HepG2 (cell line): ENCODE data around the gene HSF2BP. TPM values are rescaled to one million over a fixed set of nuclear protein-coding genes. Genes with fewer than 3 reads are reported as not detected.
A peak's percentile ranks its signal among the peaks of the same experiment; 100 is the strongest.

ENCODE experiments used
- AFF4 ChIP-seq: sonication (generic); formaldehyde crosslinking; IDR thresholded peaks from 2 replicates; pipeline ENCODE4 v1.4.0; 2020; ENCODE audit warnings: missing genetic modification reagents
- CHCHD3 ChIP-seq: sonication (generic); formaldehyde crosslinking; IDR thresholded peaks from 2 replicates; pipeline ENCODE4 v1.8.0; 2022; ENCODE audit warnings: mild to moderate bottlenecking, missing genetic modification reagents, moderate library complexity
- CREM ChIP-seq, 2 experiments: sonication (generic) in 1 of 2; formaldehyde crosslinking in 1 of 2; IDR thresholded peaks; 2 replicates each; pipeline versions ENCODE4 v1.4.0 to v1.6.1; 2016 to 2020; ENCODE audit warnings: antibody characterized with exemption in 1 of 2, mild to moderate bottlenecking in 1 of 2, missing genetic modification reagents in 1 of 2
- ELF3 ChIP-seq: IDR thresholded peaks from 2 replicates; pipeline ENCODE4 v1.6.1; 2016; ENCODE audit warnings: missing genetic modification reagents, missing compliant biosample characterization
- GTF2F1 ChIP-seq: fragments of 150-350 bp; IDR thresholded peaks from 2 replicates; pipeline ENCODE4 v1.6.1; 2014; ENCODE audit warnings: low read length
- MEIS2 ChIP-seq: sonication (generic); formaldehyde crosslinking; IDR thresholded peaks from 2 replicates; pipeline ENCODE4 v1.9.0; 2021; ENCODE audit warnings: mild to moderate bottlenecking, missing genetic modification reagents
- MIER2 ChIP-seq: IDR thresholded peaks from 2 replicates; pipeline ENCODE4 v1.6.1; 2016; ENCODE audit warnings: missing biosample characterization, missing genetic modification reagents
- MYC ChIP-seq: sonication (generic); formaldehyde crosslinking; IDR thresholded peaks from 2 replicates; pipeline ENCODE4 v1.9.0; 2021; ENCODE audit warnings: missing genetic modification reagents, borderline replicate concordance
- NFKB2 ChIP-seq: sonication (generic); formaldehyde crosslinking; IDR thresholded peaks from 2 replicates; pipeline ENCODE4 v1.4.0; 2020; ENCODE audit warnings: missing genetic modification reagents, borderline replicate concordance
- PHF21A ChIP-seq: sonication (generic); formaldehyde crosslinking; IDR thresholded peaks from 2 replicates; pipeline ENCODE4 v1.5.0; 2020; ENCODE audit warnings: mild to moderate bottlenecking, missing genetic modification reagents
- RELA ChIP-seq: sonication (generic); formaldehyde crosslinking; IDR thresholded peaks from 2 replicates; pipeline ENCODE4 v1.4.0; 2020; ENCODE audit warnings: missing genetic modification reagents
- SNAPC4 ChIP-seq: sonication (generic); formaldehyde crosslinking; IDR thresholded peaks from 2 replicates; pipeline ENCODE4 v1.4.0; 2020; ENCODE audit warnings: mild to moderate bottlenecking, missing genetic modification reagents
- TARDBP ChIP-seq: sonication (generic); formaldehyde crosslinking; IDR thresholded peaks from 2 replicates; pipeline ENCODE4 v1.8.0; 2022; ENCODE audit warnings: mild to moderate bottlenecking, missing genetic modification reagents
- ZMYM3 ChIP-seq: sonication (generic); formaldehyde crosslinking; IDR thresholded peaks from 2 replicates; pipeline ENCODE4 v1.5.1; 2020; ENCODE audit warnings: mild to moderate bottlenecking, missing genetic modification reagents
- ZNF101 ChIP-seq: sonication (generic); formaldehyde crosslinking; IDR thresholded peaks from 2 replicates; pipeline ENCODE4 v1.4.0; 2020; ENCODE audit warnings: mild to moderate bottlenecking, low read depth, missing genetic modification reagents, borderline replicate concordance
- ZNF12 ChIP-seq: sonication (generic); formaldehyde crosslinking; IDR thresholded peaks from 2 replicates; pipeline ENCODE4 v1.5.0; 2020; ENCODE audit warnings: missing genetic modification reagents
- ZNF143 ChIP-seq: sonication (generic); formaldehyde crosslinking; IDR thresholded peaks from 2 replicates; pipeline ENCODE4 v1.4.0; 2020; ENCODE audit warnings: missing genetic modification reagents
- ZNF383 ChIP-seq: sonication (generic); formaldehyde crosslinking; IDR thresholded peaks from 2 replicates; pipeline ENCODE4 v1.4.0; 2020; ENCODE audit warnings: missing genetic modification reagents, mild to moderate bottlenecking, borderline replicate concordance
- ZNF749 ChIP-seq: sonication (generic); formaldehyde crosslinking; IDR thresholded peaks from 2 replicates; pipeline ENCODE4 v1.8.0; 2022; ENCODE audit warnings: mild to moderate bottlenecking, missing genetic modification reagents, moderate library complexity, borderline replicate concordance
- ZNF761 ChIP-seq: sonication (generic); formaldehyde crosslinking; conservative IDR thresholded peaks from 2 replicates; pipeline ENCODE4 v1.4.0; 2020; ENCODE audit warnings: mild to moderate bottlenecking, missing genetic modification reagents
- ZNF891 ChIP-seq: sonication (generic); formaldehyde crosslinking; IDR thresholded peaks from 2 replicates; pipeline ENCODE4 v1.5.0; 2020; ENCODE audit warnings: mild to moderate bottlenecking, missing genetic modification reagents
- ZSCAN12 ChIP-seq: sonication (generic); formaldehyde crosslinking; IDR thresholded peaks from 2 replicates; pipeline ENCODE4 v1.9.0; 2021; ENCODE audit warnings: mild to moderate bottlenecking, missing genetic modification reagents
- polyA plus RNA-seq, 8 experiments: library from polyadenylated mRNA; depleted of rRNA in 3 of 8; stranded (reverse) in 7 of 8; unstranded in 1 of 8; fragments of >200 nt; fragmentation: Illumina TruSeq in 4 of 8; extraction: Trizol in 4 of 8; gene quantifications; 2 replicates each; pipeline versions ENCODE4 v1.2.1 to v1.2.3, GENCODE V29; 2011 to 2016; ENCODE audit warnings: low read depth in 4 of 8, missing spikeins in 1 of 8, mixed read lengths in 1 of 8; ENCODE audit not compliant: insufficient read depth in 1 of 8
- total RNA-seq, 5 experiments: library from RNA; depleted of rRNA; stranded (reverse); fragments of >200 nt; fragmentation: Illumina TruSeq; extraction: Trizol; gene quantifications; 2 replicates each; pipeline ENCODE4 v1.2.3, GENCODE V29; 2016; ENCODE audit warnings: low read depth in 1 of 5

HSF2BP gene
- total and polyA plus RNA-seq, 2 of the 13 experiments (the other 11 are each of a cell fraction or from before 2014, with no cell fraction given): 0.67 to 2.2 TPM

- TF ChIP-seq SNAPC4 (CRISPR knock-in tag): no peak
- TF ChIP-seq GTF2F1: no peak
- TF ChIP-seq CHCHD3 (CRISPR knock-in tag): peak; percentile 92
- no peak; the same call in none of the 2 replicates for TF ChIP-seq ZNF891 (CRISPR knock-in tag)
- TF ChIP-seq ELF3: peak; percentile 83
- peak; percentile 98 for TF ChIP-seq NFKB2
- TF ChIP-seq CREM (IDR thresholded peaks at IDR 0.05): peak; percentile 57; the same call in 1 of the 2 replicates
- peak; percentile 71; the same call in 1 of the 2 replicates for TF ChIP-seq CREM (CRISPR knock-in tag; IDR thresholded peaks at IDR 0.05)
- TF ChIP-seq ZMYM3 (CRISPR knock-in tag): peak; percentile 12; the same call in 1 of the 2 replicates
- no peak; the same call in 1 of the 2 replicates for TF ChIP-seq TARDBP (CRISPR knock-in tag)
- TF ChIP-seq RELA: 0 out of 2 replicates have a peak, but pooled peaks have one; percentile 59
- TF ChIP-seq ZNF101 (CRISPR knock-in tag): no peak
- TF ChIP-seq AFF4 (CRISPR knock-in tag): no peak
- peak; percentile 74 for TF ChIP-seq PHF21A (CRISPR knock-in tag)
- TF ChIP-seq ZNF761 (CRISPR knock-in tag): peak; percentile 75; the same call in 1 of the 2 replicates
- TF ChIP-seq MIER2 (CRISPR knock-in tag): no peak
- TF ChIP-seq ZNF12: peak; percentile 47; the same call in 1 of the 2 replicates
- TF ChIP-seq MYC (CRISPR knock-in tag): peak; percentile 99
- TF ChIP-seq ZSCAN12 (CRISPR knock-in tag): peak; percentile 96
- no peak for TF ChIP-seq ZNF383 (CRISPR knock-in tag)
- TF ChIP-seq MEIS2: peak; percentile 97
- peak; percentile 95 for TF ChIP-seq ZNF749 (CRISPR knock-in tag)
- peak; percentile 87 for TF ChIP-seq ZNF143 (CRISPR knock-in tag)
Measured at GRCh38 chr21:43659136-43660000, at the start of gene HSF2BP, which contains the start of gene RRP1B (continued).
